ENCODE measurements around the gene MPPED2. TPM values are rescaled to one million over a fixed set of nuclear protein-coding genes. Genes with fewer than 3 reads are reported as not detected.

The MPPED2 gene
- total RNA-seq, 2 donors from 2014 or later = 1.6 to 3.1 TPM

DNA sequence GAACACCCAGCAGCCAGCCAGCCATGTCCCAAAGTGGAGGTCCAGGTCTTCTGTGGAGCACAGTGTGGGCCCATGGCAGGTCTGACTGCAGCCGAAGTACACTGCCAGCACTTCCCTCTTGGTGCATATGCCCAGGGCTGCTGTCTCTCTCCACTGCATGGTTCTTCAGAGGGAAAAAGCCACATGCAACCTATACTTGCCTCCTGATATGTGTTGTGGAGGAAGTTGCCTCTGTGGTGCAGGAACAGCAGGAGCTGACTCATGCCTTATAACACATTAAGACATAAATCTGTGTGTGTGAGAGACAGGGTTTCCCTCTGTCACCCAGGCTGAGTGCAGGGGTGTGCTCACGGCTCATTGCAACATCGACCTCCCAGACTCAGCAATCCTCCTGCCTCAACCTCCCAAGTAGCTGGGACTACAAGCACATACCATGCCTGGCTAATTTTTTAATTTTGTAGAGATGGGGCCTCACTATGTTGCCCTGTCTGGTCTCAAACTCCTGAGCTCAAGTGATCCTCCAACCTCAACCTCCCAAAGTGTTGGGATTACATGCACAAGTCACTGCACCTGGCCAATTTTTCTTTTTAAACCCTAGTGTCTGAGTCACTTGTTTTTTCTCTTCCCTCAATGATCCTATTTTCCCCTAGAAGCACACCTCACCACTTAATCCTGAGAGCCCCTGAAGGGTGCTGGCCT, 98.8 kb downstream of the MPPED2 start:
- H3K27ac ChIP-seq = peak overlapping the region in 1 of 4 donors; percentile 66
- 84 to 86% methylated on average over 3 of the region's 3 CpGs for WGBS, 2 donors

DNA sequence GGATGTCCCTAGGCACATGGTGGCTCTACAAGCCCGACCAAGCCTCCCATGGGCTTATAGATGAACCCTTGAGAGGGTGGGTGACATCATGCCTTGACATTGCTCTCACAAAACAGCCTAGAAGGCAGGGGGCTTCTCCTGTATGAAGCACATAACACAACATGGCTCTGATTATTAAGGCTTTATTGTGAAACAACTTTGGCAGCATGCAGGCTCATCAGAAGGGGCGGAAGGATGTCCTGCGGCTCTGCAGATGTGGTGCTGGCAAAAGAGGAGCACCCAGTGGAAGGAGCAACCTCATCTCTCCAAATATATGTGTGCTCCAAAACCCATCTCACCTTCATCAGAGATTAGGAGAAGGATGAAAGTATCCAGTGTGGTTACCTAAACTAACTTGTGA, 100.4 kb downstream of the MPPED2 start:
- 77 to 81% methylated on average over 3 of the region's 3 CpGs for WGBS, 2 donors
- TF ChIP-seq POLR2A (IDR thresholded peaks at IDR 0.05) = no peak
- TF ChIP-seq, protein P1, sequence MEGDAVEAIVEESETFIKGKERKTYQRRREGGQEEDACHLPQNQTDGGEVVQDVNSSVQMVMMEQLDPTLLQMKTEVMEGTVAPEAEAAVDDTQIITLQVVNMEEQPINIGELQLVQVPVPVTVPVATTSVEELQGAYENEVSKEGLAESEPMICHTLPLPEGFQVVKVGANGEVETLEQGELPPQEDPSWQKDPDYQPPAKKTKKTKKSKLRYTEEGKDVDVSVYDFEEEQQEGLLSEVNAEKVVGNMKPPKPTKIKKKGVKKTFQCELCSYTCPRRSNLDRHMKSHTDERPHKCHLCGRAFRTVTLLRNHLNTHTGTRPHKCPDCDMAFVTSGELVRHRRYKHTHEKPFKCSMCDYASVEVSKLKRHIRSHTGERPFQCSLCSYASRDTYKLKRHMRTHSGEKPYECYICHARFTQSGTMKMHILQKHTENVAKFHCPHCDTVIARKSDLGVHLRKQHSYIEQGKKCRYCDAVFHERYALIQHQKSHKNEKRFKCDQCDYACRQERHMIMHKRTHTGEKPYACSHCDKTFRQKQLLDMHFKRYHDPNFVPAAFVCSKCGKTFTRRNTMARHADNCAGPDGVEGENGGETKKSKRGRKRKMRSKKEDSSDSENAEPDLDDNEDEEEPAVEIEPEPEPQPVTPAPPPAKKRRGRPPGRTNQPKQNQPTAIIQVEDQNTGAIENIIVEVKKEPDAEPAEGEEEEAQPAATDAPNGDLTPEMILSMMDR (IDR thresholded peaks at IDR 0.05) = no peak

More for the DNA sequence above, 98.8 kb downstream of the MPPED2 start:
- TF ChIP-seq POLR2A (IDR thresholded peaks at IDR 0.05) = no peak
- TF ChIP-seq, protein P1 (IDR thresholded peaks at IDR 0.05) = no peak
- DNase-seq = peak in 1 of 4 donors; percentile 58
- H3K4me1 ChIP-seq = peaks cover 21% of the 10 kb centered on the region
- intact Hi-C loops (cut with DNase I) = no loop called here
- H3K4me3 ChIP-seq = no peak overlapping the region
- H3K9me3 ChIP-seq = no peaks in the 10 kb centered on the region
- no peak for ATAC-seq
- no peaks in the 10 kb centered on the region for H3K27me3 ChIP-seq
- no peaks in the 10 kb centered on the region for H3K36me3 ChIP-seq (replicated peaks in 1 of 2; ENCODE audit: insufficient read depth in 1 of 2, low read depth in 2 of 2)

DNA sequence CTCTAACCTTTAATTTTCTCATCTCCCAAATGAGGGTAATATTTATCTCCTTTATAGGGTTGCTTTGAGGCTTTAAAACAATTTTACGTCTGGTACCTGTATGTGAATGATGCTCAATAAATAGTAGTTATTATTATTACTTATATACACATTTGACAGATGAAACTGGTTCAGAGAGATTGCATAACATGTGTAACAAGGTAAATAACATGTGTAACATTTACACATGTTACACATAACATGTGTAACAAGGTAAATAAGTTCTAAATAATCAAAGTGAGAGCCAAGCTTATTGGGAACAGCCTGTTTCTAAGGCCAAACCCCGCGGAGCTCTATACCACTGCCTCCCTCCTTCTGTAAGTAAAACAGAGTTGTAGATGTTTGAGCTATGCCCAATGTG, 100.9 kb downstream of the MPPED2 start:
- H3K4me1 ChIP-seq = peaks cover 21% of the 10 kb centered on the region
- no peak for DNase-seq
- intact Hi-C loops (cut with DNase I) = no loop called here
- no peak overlapping the region for H3K27ac ChIP-seq
- H3K27me3 ChIP-seq = no peaks in the 10 kb centered on the region
- no peak for ATAC-seq
- no peak for TF ChIP-seq POLR2A (IDR thresholded peaks at IDR 0.05)
- TF ChIP-seq, protein P1 (IDR thresholded peaks at IDR 0.05) = no peak
- no peaks in the 10 kb centered on the region for H3K36me3 ChIP-seq (replicated peaks in 1 of 2; ENCODE audit: insufficient read depth in 1 of 2, low read depth in 2 of 2)
- no peaks in the 10 kb centered on the region for H3K9me3 ChIP-seq
- 85 to 92% methylated on average over 3 of the region's 3 CpGs for WGBS, 2 donors
- H3K4me3 ChIP-seq = no peak overlapping the region

More for the DNA sequence above, 100.4 kb downstream of the MPPED2 start:
- H3K4me1 ChIP-seq = peaks cover 21% of the 10 kb centered on the region
- ATAC-seq (no peak), DNase-seq (no peak)
- no peak overlapping the region for H3K4me3 ChIP-seq
- H3K27me3 ChIP-seq = no peaks in the 10 kb centered on the region
- H3K9me3 ChIP-seq = no peaks in the 10 kb centered on the region
- H3K36me3 ChIP-seq (replicated peaks in 1 of 2; ENCODE audit: insufficient read depth in 1 of 2, low read depth in 2 of 2) = no peaks in the 10 kb centered on the region
- intact Hi-C loops (cut with DNase I) = no loop called here
- no peak overlapping the region for H3K27ac ChIP-seq

DNA sequence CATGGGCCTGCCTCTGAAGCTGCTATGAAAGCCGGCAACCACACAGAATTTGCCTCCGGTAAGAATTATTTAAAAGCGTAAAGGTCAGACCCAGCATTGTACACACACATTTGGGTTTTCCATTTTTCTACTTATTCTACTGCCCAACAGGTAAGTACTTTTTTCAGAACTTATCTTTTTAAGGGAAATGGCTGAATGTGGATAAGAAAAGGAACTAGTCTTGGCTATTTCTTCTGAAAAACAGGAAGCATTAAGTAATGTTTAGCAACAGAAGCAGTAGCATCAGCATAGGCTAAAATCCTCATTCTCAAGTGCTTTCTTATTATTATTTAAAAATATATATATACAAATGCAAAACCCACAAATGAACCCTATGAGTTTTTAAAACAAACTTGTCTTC, 103.1 kb downstream of the MPPED2 start:
- TF ChIP-seq, protein P1 (IDR thresholded peaks at IDR 0.05) = no peak
- TF ChIP-seq POLR2A (IDR thresholded peaks at IDR 0.05) = no peak
- no peak overlapping the region for H3K27ac ChIP-seq
- no peaks in the 10 kb centered on the region for H3K27me3 ChIP-seq
- H3K9me3 ChIP-seq = no peaks in the 10 kb centered on the region
- ATAC-seq (no peak), DNase-seq (no peak)
- H3K4me1 ChIP-seq = peaks cover 6% of the 10 kb centered on the region
- H3K36me3 ChIP-seq (replicated peaks in 1 of 2; ENCODE audit: insufficient read depth in 1 of 2, low read depth in 2 of 2) = no peaks in the 10 kb centered on the region
- 32 to 43% methylated on average over 3 of the region's 3 CpGs for WGBS, 2 donors
- no peak overlapping the region for H3K4me3 ChIP-seq
- intact Hi-C loops (cut with DNase I) = no loop called here

DNA sequence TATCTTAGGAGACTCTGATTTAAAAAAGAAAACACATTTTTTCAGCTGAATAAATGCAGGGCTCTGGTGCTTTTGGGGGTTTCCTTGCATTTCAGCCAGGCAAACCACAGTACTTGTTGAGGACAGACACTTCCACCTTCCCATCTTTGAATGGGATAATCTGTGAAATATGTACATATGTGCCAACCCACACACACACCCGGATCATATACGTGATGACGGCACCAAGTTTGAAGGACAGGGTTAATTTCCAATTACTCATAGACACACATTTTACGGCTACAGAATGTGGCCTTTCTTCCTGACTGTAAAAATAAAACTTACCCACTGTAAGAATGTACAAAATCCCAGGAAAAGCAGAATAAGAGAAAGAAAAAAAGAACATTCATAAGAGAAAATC, 104.4 kb downstream of the MPPED2 start:
- intact Hi-C loops (cut with DNase I) = no loop called here
- no peaks in the 10 kb centered on the region for H3K4me1 ChIP-seq
- H3K9me3 ChIP-seq = no peaks in the 10 kb centered on the region
- TF ChIP-seq, protein P1 (IDR thresholded peaks at IDR 0.05) = no peak
- no peak for TF ChIP-seq POLR2A (IDR thresholded peaks at IDR 0.05)
- DNase-seq (no peak), ATAC-seq (no peak)
- WGBS, 2 donors = 61 to 68% methylated on average over 4 of the region's 4 CpGs
- no peak overlapping the region for H3K27ac ChIP-seq
- no peak overlapping the region for H3K4me3 ChIP-seq
- H3K36me3 ChIP-seq (replicated peaks in 1 of 2; ENCODE audit: insufficient read depth in 1 of 2, low read depth in 2 of 2) = no peaks in the 10 kb centered on the region
- no peaks in the 10 kb centered on the region for H3K27me3 ChIP-seq
